Thyroid gland (tissue), 4 donors: ENCODE results near the gene DUSP19. TPM values are rescaled to one million over a fixed set of nuclear protein-coding genes. Genes with fewer than 3 reads are reported as not detected.
"Not testable (repeated sequence)": the region's sequence is repeated elsewhere in the genome, so short reads cannot be mapped to it uniquely, and the experiment has no call there.

Source experiments
- DNase-seq, 2 donors: peaks; one replicate each; pipeline ENCODE4 v3.0.0-alpha.2; 2019
- H3K27ac ChIP-seq, 3 donors: fragments of 200-600 bp; sonication (generic); 1 replicate in 2 of 3; 2 replicates in 1 of 3; pipeline ENCODE4 v1.5.1; 2016 to 2019; ENCODE audit warnings: mild to moderate bottlenecking in 1 of 3, moderate library complexity in 1 of 3
- H3K27me3 ChIP-seq: fragments of 200-600 bp; sonication (generic); one replicate; pipeline ENCODE4 v1.5.1; 2019
- H3K36me3 ChIP-seq, 2 donors: fragments of 200-600 bp; sonication (generic); one replicate each; pipeline ENCODE4 v1.5.1; 2016 to 2019
- H3K4me1 ChIP-seq, 2 donors: fragments of 200-600 bp; sonication (generic); one replicate each; pipeline ENCODE4 v1.5.1; 2017 to 2019
- H3K4me3 ChIP-seq, 3 donors: fragments of 200-600 bp; sonication (generic); replicated peaks in 1 of 3; 1 replicate in 2 of 3; 2 replicates in 1 of 3; pipeline ENCODE4 v1.5.1; 2016; ENCODE audit warnings: mild to moderate bottlenecking in 1 of 3
- H3K9me3 ChIP-seq: fragments of 200-600 bp; sonication (generic); one replicate; pipeline ENCODE4 v1.5.1; 2017
- POLR2A ChIP-seq, 2 donors: fragments of 450-650 bp; IDR thresholded peaks; one replicate each; pipeline ENCODE4 v1.6.1; 2017; ENCODE audit warnings: antibody characterized with exemption in 2 of 2, mild to moderate bottlenecking in 2 of 2, moderate library complexity in 1 of 2
- WGBS, 2 donors: methylation state at CpG; one replicate each; pipeline ENCODE4 v1.1.5; 2017; 5-methylcytosine and 5-hydroxymethylcytosine counted together
- intact Hi-C: fragments of 100-400 bp; cut with DNase I; formaldehyde crosslinking; loops from one replicate; pipeline ENCODE4 v1.15.1; 2023
- total RNA-seq, 4 donors: library from RNA; depleted of rRNA; stranded (reverse); fragments of >200 nt; gene quantifications; one replicate each; pipeline ENCODE4 v1.2.3, GENCODE V29; 2016
- TF ChIP-seq, protein P1 (sequence below), 6 experiments: fragments of 200-600 bp in 3 of 6; fragments of 450-650 bp in 3 of 6; sonication (generic) in 3 of 6; IDR thresholded peaks; one replicate each; pipeline ENCODE4 v1.5.1; 2016 to 2019; ENCODE audit warnings: antibody characterized with exemption in 6 of 6, mild to moderate bottlenecking in 2 of 6, inconsistent platforms in 1 of 6, moderate library complexity in 1 of 6

The DUSP19 gene
- total RNA-seq, 4 donors from 2014 or later: 3.2 to 5.9 (median 3.7) TPM

- intact Hi-C loops: no loop called here
- H3K4me3 ChIP-seq: peak within 1 kb of the TSS; percentile 78 to 92 (median 79)
- no peaks in the 10 kb centered on the region for H3K9me3 ChIP-seq
- peak within 1 kb of the TSS; percentile 99 to 100 (median 99) for H3K27ac ChIP-seq
- H3K36me3 ChIP-seq: no peaks in the 10 kb centered on the region
- H3K4me1 ChIP-seq: peaks cover 20 to 30% of the 10 kb centered on the region in 2 donors
- H3K27me3 ChIP-seq: no peaks in the 10 kb centered on the region
- peak; percentile 91 to 94 for DNase-seq
- 6 to 9% methylated on average over 17 to 28 of the region's 68 CpGs for WGBS, 2 donors
- TF ChIP-seq, protein P1, sequence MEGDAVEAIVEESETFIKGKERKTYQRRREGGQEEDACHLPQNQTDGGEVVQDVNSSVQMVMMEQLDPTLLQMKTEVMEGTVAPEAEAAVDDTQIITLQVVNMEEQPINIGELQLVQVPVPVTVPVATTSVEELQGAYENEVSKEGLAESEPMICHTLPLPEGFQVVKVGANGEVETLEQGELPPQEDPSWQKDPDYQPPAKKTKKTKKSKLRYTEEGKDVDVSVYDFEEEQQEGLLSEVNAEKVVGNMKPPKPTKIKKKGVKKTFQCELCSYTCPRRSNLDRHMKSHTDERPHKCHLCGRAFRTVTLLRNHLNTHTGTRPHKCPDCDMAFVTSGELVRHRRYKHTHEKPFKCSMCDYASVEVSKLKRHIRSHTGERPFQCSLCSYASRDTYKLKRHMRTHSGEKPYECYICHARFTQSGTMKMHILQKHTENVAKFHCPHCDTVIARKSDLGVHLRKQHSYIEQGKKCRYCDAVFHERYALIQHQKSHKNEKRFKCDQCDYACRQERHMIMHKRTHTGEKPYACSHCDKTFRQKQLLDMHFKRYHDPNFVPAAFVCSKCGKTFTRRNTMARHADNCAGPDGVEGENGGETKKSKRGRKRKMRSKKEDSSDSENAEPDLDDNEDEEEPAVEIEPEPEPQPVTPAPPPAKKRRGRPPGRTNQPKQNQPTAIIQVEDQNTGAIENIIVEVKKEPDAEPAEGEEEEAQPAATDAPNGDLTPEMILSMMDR (IDR thresholded peaks at IDR 0.05): peak in 5 of 6 experiments; percentile 74 to 100 (median 99)
- TF ChIP-seq POLR2A (IDR thresholded peaks at IDR 0.05): peak in 1 of 2 donors; percentile 83
These were observed 39.9 kb upstream of the DUSP19 start, which contains the start of gene NCKAP1 for GRCh38 chr2:183038341-183039300. Gene NCKAP1, minus strand, starts transcription at chr2:183038457. Its CDS starts 358 bp downstream, at chr2:183038099.

GRCh38 chr2:183040604-183041003 lies 37.9 kb upstream of the DUSP19 start:
- Histone ChIP-seq H3K9me3 (no peaks in the 10 kb centered on the region), H3K27me3 (no peaks in the 10 kb centered on the region), H3K4me3 (no peak overlapping the region), H3K36me3 (no peaks in the 10 kb centered on the region), H3K4me1 (peaks cover 9 to 10% of the 10 kb centered on the region in 2 donors), H3K27ac (no peak overlapping the region)
- no peak for DNase-seq
- 86 to 91% methylated on average over 2 of the region's 2 CpGs for WGBS, 2 donors
- TF ChIP-seq, protein P1 (IDR thresholded peaks at IDR 0.05): no peak
- no peak for TF ChIP-seq POLR2A (IDR thresholded peaks at IDR 0.05)
- intact Hi-C loops: no loop called here

- H3K27me3 ChIP-seq, H3K36me3 ChIP-seq, DNase-seq, intact Hi-C loops, H3K9me3 ChIP-seq, H3K27ac ChIP-seq, H3K4me3 ChIP-seq, H3K4me1 ChIP-seq: not testable (repeated sequence)
- WGBS, 2 donors: 87 to 93% methylated on average over 8 of the region's 8 CpGs
These were observed 35.0 kb upstream of the DUSP19 start for GRCh38 chr2:183043580-183043979.

GRCh38 chr2:183047486-183048125 lies 30.9 kb upstream of the DUSP19 start:
- H3K9me3 ChIP-seq, H3K27ac ChIP-seq, H3K36me3 ChIP-seq, intact Hi-C loops, H3K4me1 ChIP-seq, DNase-seq, H3K27me3 ChIP-seq, H3K4me3 ChIP-seq: not testable (repeated sequence)
- WGBS, 2 donors: 93 to 96% methylated on average over 5 of the region's 5 CpGs

- Histone ChIP-seq H3K4me3 (no peak overlapping the region), H3K36me3 (no peaks in the 10 kb centered on the region), H3K27me3 (no peaks in the 10 kb centered on the region), H3K9me3 (no peaks in the 10 kb centered on the region), H3K4me1 (no peaks in the 10 kb centered on the region), H3K27ac (no peak overlapping the region)
- no peak for DNase-seq
- TF ChIP-seq, protein P1 (IDR thresholded peaks at IDR 0.05): no peak
- no peak for TF ChIP-seq POLR2A (IDR thresholded peaks at IDR 0.05)
- WGBS, 2 donors: 67 to 68% methylated on average over 5 of the region's 5 CpGs
- intact Hi-C loops: no loop called here
These were observed 29.1 kb upstream of the DUSP19 start for GRCh38 chr2:183049420-183049819.
